NB4 (cell line): Measurements from ENCODE around the gene PHACTR1.

ENCODE experiments used
- DNase-seq: peaks from one replicate; pipeline ENCODE4 v3.0.0; 2010; ENCODE audit warnings: low read depth
- H3K4me3 ChIP-seq: one replicate; pipeline ENCODE4 v1.5.1; 2011; ENCODE audit warnings: mild to moderate bottlenecking, low read depth, low read length, moderate library complexity
- CTCF ChIP-seq: IDR thresholded peaks from one replicate; pipeline ENCODE4 v1.5.1; 2012; ENCODE audit warnings: low read depth, low read length
- MAX ChIP-seq: IDR thresholded peaks from 2 replicates; pipeline ENCODE4 v1.6.1; 2011; ENCODE audit warnings: low read depth, low read length
- MYC ChIP-seq: IDR thresholded peaks from 2 replicates; pipeline ENCODE4 v1.6.1; 2011; ENCODE audit warnings: low read depth, low read length
- POLR2A ChIP-seq: IDR thresholded peaks from 2 replicates; pipeline ENCODE4 v1.6.1; 2011; ENCODE audit warnings: mild to moderate bottlenecking; ENCODE audit not compliant: insufficient read length; ENCODE audit errors: extremely low read depth

PHACTR1 gene

GRCh38 chr6:13327691-13328075 lies 611.1 kb downstream of the PHACTR1 start:
- H3K4me3 ChIP-seq, result peak overlapping the region; percentile 82
- peak; percentile 54 for DNase-seq
- TF ChIP-seq MAX (no peak), POLR2A (no peak), MYC (no peak), CTCF (no peak)

GRCh38 chr6:13328076-13328874 lies 611.7 kb downstream of the PHACTR1 start, which contains the start of gene TBC1D7:
Gene TBC1D7, minus strand, starts transcription at chr6:13328537. Its CDS starts 1,639 bp downstream, at chr6:13326898.
- TF ChIP-seq CTCF (no peak), POLR2A (peak; percentile 89), MAX (no peak), MYC (no peak; the same call in 1 of the 2 replicates)
- DNase-seq, result peak; percentile 96

DNA sequence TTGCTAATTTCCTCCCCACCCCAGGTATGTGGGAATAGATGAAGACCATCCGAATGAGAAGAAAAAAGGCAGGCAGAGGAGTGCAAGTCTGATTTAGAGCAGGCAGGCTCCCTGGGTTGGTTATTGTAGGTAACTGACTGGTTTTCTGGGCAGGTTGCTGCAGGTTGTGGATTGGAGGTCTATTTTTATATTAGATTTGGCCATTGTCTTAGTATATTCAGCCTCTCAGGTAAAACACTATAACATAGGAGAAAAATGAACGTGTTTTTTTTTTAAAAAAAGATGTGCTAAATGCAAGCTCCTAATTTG lies 612.3 kb downstream of the PHACTR1 start:
- no peak for TF ChIP-seq CTCF
- no peak for TF ChIP-seq MYC
- no peak for TF ChIP-seq MAX
- no peak for DNase-seq
- peak overlapping the region; percentile 80 for H3K4me3 ChIP-seq

More at GRCh38 chr6:13328076-13328874, 611.7 kb downstream of the PHACTR1 start, which contains the start of gene TBC1D7:
- H3K4me3 ChIP-seq, result peak within 1 kb of the TSS; percentile 82

DNA sequence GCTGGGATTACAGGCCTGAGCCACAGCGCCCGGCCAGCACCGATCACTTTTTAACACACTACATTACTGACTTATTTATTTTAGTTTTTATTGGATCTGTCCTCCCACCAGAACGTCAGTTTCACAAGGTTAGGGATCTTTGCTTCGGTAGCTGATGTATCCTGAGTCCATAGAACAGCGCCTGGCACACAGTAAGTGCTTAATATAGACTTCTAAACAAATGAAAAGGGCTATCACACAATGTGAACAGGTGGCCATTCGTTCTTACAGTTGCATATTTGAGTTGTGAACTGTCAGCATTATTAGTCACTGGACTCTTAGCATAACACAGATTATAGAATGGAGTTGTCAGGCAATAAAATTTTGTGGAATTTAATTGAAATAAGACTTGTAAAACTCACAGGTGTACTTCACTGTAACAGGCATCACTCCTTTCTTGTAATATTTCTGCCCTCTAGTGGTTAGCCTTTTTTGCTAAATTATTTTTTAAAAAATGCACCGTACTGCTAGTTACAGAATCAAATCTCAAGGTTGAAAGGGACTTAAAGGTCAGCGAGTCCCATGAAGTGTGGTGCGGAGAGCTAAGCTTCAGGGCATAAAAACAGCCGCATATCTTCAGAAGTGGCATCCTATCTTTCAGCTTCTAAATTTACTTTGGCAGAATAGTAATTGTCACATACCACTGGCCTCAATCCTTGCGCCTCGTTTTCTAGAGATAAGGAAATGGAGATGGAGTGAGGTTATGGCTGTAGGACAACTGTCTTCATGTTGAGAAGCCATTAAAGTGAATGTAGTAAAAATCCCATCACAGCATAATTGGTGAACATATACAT lies 615.2 kb downstream of the PHACTR1 start:
- H3K4me3 ChIP-seq, result no peak overlapping the region
- TF ChIP-seq MYC (no peak), CTCF (peak; percentile 49)
- DNase-seq, result peak; percentile 52

GRCh38 chr6:13332349-13332706 lies 615.8 kb downstream of the PHACTR1 start:
- TF ChIP-seq CTCF, result no peak
- TF ChIP-seq POLR2A, result no peak
- no peak for TF ChIP-seq MYC
- no peak for TF ChIP-seq MAX
- H3K4me3 ChIP-seq, result no peak overlapping the region
- DNase-seq, result no peak
